Heart left ventricle (tissue), 13 donors: ENCODE measurements around the gene SLC13A3.

Source experiments
- CTCF ChIP-seq, 12 donors: fragments of 200-600 bp; sonication (generic) in 4 of 12; IDR thresholded peaks; one replicate each; pipeline versions ENCODE4 v1.5.0 to v1.8.0; 2018 to 2022; ENCODE audit warnings: antibody characterized with exemption in 12 of 12, mild to moderate bottlenecking in 5 of 12
- POLR2A ChIP-seq, 2 donors: fragments of 450-650 bp; IDR thresholded peaks; one replicate each; pipeline ENCODE4 v1.6.1; 2017; ENCODE audit warnings: antibody characterized with exemption in 2 of 2, mild to moderate bottlenecking in 2 of 2, moderate library complexity in 2 of 2
- donor health status: ischemic (EF 13 %, LVEDD 7.1; RV severe dilation, severe dysfunction).
- donor health status: DM: no; HTN: yes; CAD: no.
- donor health status: DM: no; HTN: no; CAD: no.
- donor health status: ischemic (EF 25% LVEDD 6.9; RV normal size, moderate dysfunction).
- donor health status: ischemic (EF 25% LVEDD 5.7; RV mildly dilated, moderate dysfunction).
- donor health status: ischemic (EF 35%, LVEDD 5.7; RV mildly dilated, moderate dysfunction).
- donor health status: nonischemic (EF 11% LVEDD 7.7; RV severe dilation, severe dysfunction).
- donor health status: DM: yes; HTN: yes; CAD: no.
- donor health status: PGD.
- donor health status: ischemic (EF 29% LVEDD 5.4; RV normal size, mild dysfunction).
- donor health status: nonischemic (EF 23%, LVEDD 6.1; RV moderate dilation, normal function).

DNA sequence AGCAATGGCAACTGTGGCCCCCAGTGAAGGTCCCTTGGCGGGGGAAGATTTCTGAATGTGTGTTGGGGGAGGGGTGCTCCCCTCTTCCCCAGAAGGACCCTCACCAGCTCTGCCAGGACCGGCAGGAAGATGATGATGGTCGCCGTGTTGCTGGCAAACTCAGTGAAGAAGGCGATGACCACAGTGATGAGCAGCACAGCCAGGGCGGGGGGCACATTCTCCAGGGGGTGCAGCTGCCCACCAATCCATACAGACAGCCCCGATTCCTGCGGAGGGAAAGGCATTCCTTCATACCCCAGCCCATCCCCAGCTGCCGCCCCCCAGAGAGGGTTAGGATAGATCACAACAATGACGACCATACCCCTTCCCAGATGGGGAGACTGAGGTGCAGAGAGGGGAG, 85.1 kb downstream of the SLC13A3 start:
- TF ChIP-seq CTCF (IDR thresholded peaks at IDR 0.05) (no peak), POLR2A (IDR thresholded peaks at IDR 0.05) (no peak)
